Measurements from ENCODE around the gene ANKRD52. TPM values are rescaled to one million over a fixed set of nuclear protein-coding genes. Genes with fewer than 3 reads are reported as not detected.

Gene ANKRD52
- total and polyA plus RNA-seq, 12 donors = 8.4 to 86.8 (median 28.7) TPM

DNA sequence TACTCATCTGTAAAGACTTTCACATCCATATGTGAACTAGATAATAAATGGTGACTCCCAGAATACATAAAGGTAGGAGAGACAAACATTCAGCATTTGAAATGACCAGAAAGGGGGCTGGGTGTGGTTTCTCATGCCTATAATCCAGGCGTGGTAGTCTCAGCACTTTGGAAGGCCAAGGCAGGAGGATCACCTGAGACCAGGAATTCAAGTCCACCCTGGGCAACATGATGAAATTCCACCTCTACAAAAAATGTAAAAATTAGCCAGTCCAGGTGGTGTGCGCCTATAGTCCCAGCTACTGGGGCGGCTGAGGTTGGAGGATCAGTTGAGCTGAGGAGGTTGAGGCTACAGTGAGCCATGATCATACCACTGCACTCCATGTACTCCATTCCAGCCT, 46.1 kb upstream of the ANKRD52 start:
- intact Hi-C loops (cut with DNase I) = no loop called here
- no peak overlapping the region for H3K27ac ChIP-seq
- DNase-seq = no peak
- no peak for TF ChIP-seq POLR2A (IDR thresholded peaks at IDR 0.05)
- TF ChIP-seq CTCF (IDR thresholded peaks at IDR 0.05) = no peak
- peaks cover 0 to 24% of the 10 kb centered on the region in 2 donors for H3K36me3 ChIP-seq (replicated peaks in 1 of 2)
- WGBS, 4 donors = 89 to 100% (median 90%) methylated on average over 3 of the region's 3 CpGs
- no peak overlapping the region for H3K4me3 ChIP-seq
- H3K27me3 ChIP-seq = no peaks in the 10 kb centered on the region
- no peaks in the 10 kb centered on the region for H3K9me3 ChIP-seq (replicated peaks in 1 of 3)
- H3K4me1 ChIP-seq (replicated peaks in 1 of 2) = peaks cover 18 to 29% of the 10 kb centered on the region in 2 donors

- no peak for TF ChIP-seq CTCF (IDR thresholded peaks at IDR 0.05)
- no peak for TF ChIP-seq POLR2A (IDR thresholded peaks at IDR 0.05)
- Histone ChIP-seq H3K27me3 (no peaks in the 10 kb centered on the region), H3K9me3 (replicated peaks in 1 of 3) (no peaks in the 10 kb centered on the region), H3K27ac (peak overlapping the region; percentile 84 to 95 (median 91)), H3K4me3 (peak overlapping the region in 3 of 4 donors; percentile 33 to 89 (median 84)), H3K36me3 (replicated peaks in 1 of 2) (peaks cover 0 to 10% of the 10 kb centered on the region in 2 donors), H3K4me1 (replicated peaks in 1 of 2) (peaks cover 48 to 61% of the 10 kb centered on the region in 2 donors)
- DNase-seq = peak in 3 of 7 donors; percentile 21 to 36 (median 31)
- 27 to 40% (median 29%) methylated on average over 21 of the region's 21 CpGs for WGBS, 4 donors
- intact Hi-C loops (cut with DNase I) = no loop called here
Measured at GRCh38 chr12:56300644-56301464, 42.7 kb upstream of the ANKRD52 start.

DNA sequence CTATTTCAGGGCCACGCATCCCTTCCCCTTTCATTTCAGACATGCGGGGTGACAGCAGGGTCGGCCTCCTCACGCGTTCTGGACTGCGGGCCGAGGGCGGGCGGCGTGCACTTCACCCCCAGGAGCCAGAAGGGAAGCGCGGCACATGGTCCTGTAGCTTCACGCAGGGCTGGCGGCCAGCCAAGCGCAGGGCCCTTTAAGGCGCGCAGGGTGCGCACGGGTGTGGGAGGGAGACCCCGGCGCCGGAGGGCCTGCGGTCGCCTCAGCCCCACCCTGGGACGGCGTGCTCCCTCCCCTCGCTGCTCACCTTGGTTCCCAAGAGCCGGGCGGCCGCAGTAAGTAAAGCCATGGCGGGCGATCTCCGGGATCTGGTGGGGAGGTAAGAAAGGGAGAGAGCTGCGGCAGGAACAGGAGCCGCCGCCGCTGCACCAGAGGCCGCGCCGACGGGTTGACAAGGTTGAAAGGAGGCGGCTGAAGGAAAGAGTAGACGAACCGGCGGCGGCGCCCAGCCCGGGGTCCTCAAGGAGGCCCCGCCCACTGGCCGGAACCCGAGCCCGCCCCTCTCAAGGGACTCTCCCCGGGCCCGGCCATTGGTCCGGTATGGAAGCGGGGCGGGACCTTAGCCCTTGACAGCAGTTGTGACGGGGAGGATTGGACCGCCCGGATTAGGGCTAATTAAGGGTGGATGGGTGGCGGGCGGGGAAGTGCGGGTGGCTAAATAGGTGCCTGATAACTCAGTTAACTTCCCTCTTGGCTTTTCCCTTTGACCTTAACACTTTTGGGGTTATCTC, 41.9 kb upstream of the ANKRD52 start, which contains the start of gene CS:
TSS of gene CS (minus strand) at position 478 of the 791 bp plus-strand sequence. CDS start at position 349, 129 bp downstream.
- Histone ChIP-seq H3K4me3 (peak within 1 kb of the TSS; percentile 63 to 89 (median 86)), H3K4me1 (replicated peaks in 1 of 2) (peaks cover 48 to 61% of the 10 kb centered on the region in 2 donors), H3K9me3 (replicated peaks in 1 of 3) (no peaks in the 10 kb centered on the region), H3K36me3 (replicated peaks in 1 of 2) (peaks cover 0 to 6% of the 10 kb centered on the region in 2 donors), H3K27ac (peak within 1 kb of the TSS; percentile 84 to 95 (median 91)), H3K27me3 (no peaks in the 10 kb centered on the region)
- TF ChIP-seq CTCF (IDR thresholded peaks at IDR 0.05) (peak in 1 of 6 experiments; percentile 11), POLR2A (IDR thresholded peaks at IDR 0.05) (peak; percentile 82 to 93)
- intact Hi-C loops (cut with DNase I) = no loop called here
- DNase-seq = peak; percentile 99 to 100 (median 99)
- WGBS, 4 donors = 0% methylated on average over 15 to 63 of the region's 63 CpGs

GRCh38 chr12:56299308-56299852, 41.2 kb upstream of the ANKRD52 start:
- H3K4me3 ChIP-seq = peak overlapping the region; percentile 63 to 89 (median 86)
- H3K9me3 ChIP-seq (replicated peaks in 1 of 3) = no peaks in the 10 kb centered on the region
- peak in 2 of 7 donors; percentile 25 to 31 for DNase-seq
- H3K36me3 ChIP-seq (replicated peaks in 1 of 2) = peaks cover 0 to 9% of the 10 kb centered on the region in 2 donors
- H3K4me1 ChIP-seq (replicated peaks in 1 of 2) = peaks cover 48 to 61% of the 10 kb centered on the region in 2 donors
- no peaks in the 10 kb centered on the region for H3K27me3 ChIP-seq
- 0 to 1% (median 0%) methylated on average over 8 to 10 of the region's 10 CpGs for WGBS, 4 donors
- H3K27ac ChIP-seq = peak overlapping the region; percentile 84 to 95 (median 91)
- no peak for TF ChIP-seq POLR2A (IDR thresholded peaks at IDR 0.05)
- TF ChIP-seq CTCF (IDR thresholded peaks at IDR 0.05) = no peak
- intact Hi-C loops (cut with DNase I) = no loop called here
